Colonic mucosa (tissue), 4 donors: ENCODE data around the gene HAO1. TPM values are rescaled to one million over a fixed set of nuclear protein-coding genes. Genes with fewer than 3 reads are reported as not detected.

Experiments
- DNase-seq: peaks from one replicate; pipeline ENCODE4 v3.0.0-alpha.2; 2020
- H3K27ac ChIP-seq: fragments of 200-600 bp; one replicate; pipeline ENCODE4 v1.8.0; 2021
- H3K27me3 ChIP-seq: fragments of 200-600 bp; one replicate; pipeline ENCODE4 v1.8.0; 2021
- H3K36me3 ChIP-seq: fragments of 200-600 bp; one replicate; pipeline ENCODE4 v1.8.0; 2021
- H3K4me1 ChIP-seq: fragments of 200-600 bp; one replicate; pipeline ENCODE4 v1.8.0; 2021; ENCODE audit warnings: mild to moderate bottlenecking
- H3K4me3 ChIP-seq: fragments of 200-600 bp; one replicate; pipeline ENCODE4 v1.8.0; 2021
- H3K9ac ChIP-seq, 2 donors: one replicate each; pipeline ENCODE4 v1.7.0; 2013; ENCODE audit warnings: control low read depth in 2 of 2, low read depth in 2 of 2, low read length in 2 of 2
- H3K9me3 ChIP-seq: fragments of 200-600 bp; one replicate; pipeline ENCODE4 v1.8.0; 2021
- CTCF ChIP-seq: fragments of 200-600 bp; IDR thresholded peaks from one replicate; pipeline ENCODE4 v1.8.0; 2022; ENCODE audit warnings: antibody characterized with exemption, mild to moderate bottlenecking
- intact Hi-C: fragments of 100-400 bp; cut with DNase I; formaldehyde crosslinking; loops from one replicate; pipeline ENCODE4 v1.14.1; 2022
- total RNA-seq, 2 donors: library from RNA; stranded (reverse); fragmentation: NEBNext Ultra II Directional in 1 of 2; extraction: Animal tissue kit (Norgen Biotek cat#: 25700) in 1 of 2; gene quantifications; one replicate each; pipeline ENCODE4 v1.2.1, GENCODE V29; 2021
- donor health status: healthy.
- donor health status: DM: no; HTN: no; CAD: no.
- donor health status: DM: no; HTN: no; CAD: no.

The HAO1 gene
- total RNA-seq, 2 donors from 2014 or later, result not detected

GRCh38 chr20:7850775-7851490 lies 89.3 kb downstream of the HAO1 start:
- H3K36me3 ChIP-seq, result no peaks in the 10 kb centered on the region
- no peak overlapping the region for H3K9ac ChIP-seq
- no peaks in the 10 kb centered on the region for H3K9me3 ChIP-seq
- DNase-seq, result no peak
- intact Hi-C loops, result no loop called here
- H3K4me3 ChIP-seq, result no peak overlapping the region
- TF ChIP-seq CTCF, result no peak
- no peak overlapping the region for H3K27ac ChIP-seq
- no peaks in the 10 kb centered on the region for H3K27me3 ChIP-seq
- H3K4me1 ChIP-seq, result no peaks in the 10 kb centered on the region

GRCh38 chr20:7849675-7850074 lies 90.6 kb downstream of the HAO1 start:
- Histone ChIP-seq H3K36me3 (no peaks in the 10 kb centered on the region), H3K27me3 (no peaks in the 10 kb centered on the region), H3K4me3 (no peak overlapping the region), H3K27ac (no peak overlapping the region), H3K9ac (no peak overlapping the region), H3K4me1 (no peaks in the 10 kb centered on the region), H3K9me3 (no peaks in the 10 kb centered on the region)
- TF ChIP-seq CTCF, result no peak
- DNase-seq, result no peak
- intact Hi-C loops, result no loop called here

- Histone ChIP-seq H3K9ac (no peak overlapping the region), H3K4me1 (no peaks in the 10 kb centered on the region), H3K4me3 (no peak overlapping the region), H3K27ac (no peak overlapping the region), H3K9me3 (no peaks in the 10 kb centered on the region), H3K36me3 (no peaks in the 10 kb centered on the region), H3K27me3 (no peaks in the 10 kb centered on the region)
- no peak for TF ChIP-seq CTCF
- intact Hi-C loops, result no loop called here
- DNase-seq, result no peak
Observed at GRCh38 chr20:7848351-7848750, 91.9 kb downstream of the HAO1 start.

- H3K4me3 ChIP-seq, result no peak overlapping the region
- H3K4me1 ChIP-seq, result no peaks in the 10 kb centered on the region
- H3K27ac ChIP-seq, result no peak overlapping the region
- TF ChIP-seq CTCF, result no peak
- H3K27me3 ChIP-seq, result no peaks in the 10 kb centered on the region
- no peaks in the 10 kb centered on the region for H3K9me3 ChIP-seq
- H3K9ac ChIP-seq, result no peak overlapping the region
- intact Hi-C loops, result no loop called here
- no peaks in the 10 kb centered on the region for H3K36me3 ChIP-seq
- peak; percentile 23 for DNase-seq
Observed at GRCh38 chr20:7843613-7844012, 96.6 kb downstream of the HAO1 start.

- no peaks in the 10 kb centered on the region for H3K27me3 ChIP-seq
Observed at GRCh38 chr20:7841971-7842310, 98.3 kb downstream of the HAO1 start.

More at GRCh38 chr20:7841971-7842310, 98.3 kb downstream of the HAO1 start:
- no peak for DNase-seq
- no peak for TF ChIP-seq CTCF
- H3K36me3 ChIP-seq, result no peaks in the 10 kb centered on the region
- no peaks in the 10 kb centered on the region for H3K4me1 ChIP-seq
- intact Hi-C loops, result no loop called here
- H3K9ac ChIP-seq, result no peak overlapping the region
- no peaks in the 10 kb centered on the region for H3K9me3 ChIP-seq
- no peak overlapping the region for H3K27ac ChIP-seq
- H3K4me3 ChIP-seq, result no peak overlapping the region
